Measurements from ENCODE around the gene PARD3.

The PARD3 gene

GRCh38 chr10:34824870-34825269 is 9.8 kb upstream of the PARD3 start:
- no peak for DNase-seq (ENCODE audit: low read depth in 2 of 2)

GRCh38 chr10:34821587-34822585 is 6.8 kb upstream of the PARD3 start:
- no peak for DNase-seq (ENCODE audit: low read depth in 2 of 2)

- no peak for DNase-seq (ENCODE audit: low read depth in 2 of 2)
Observed at GRCh38 chr10:34817586-34817985, 2.5 kb upstream of the PARD3 start.

GRCh38 chr10:34817054-34817453 is 2.0 kb upstream of the PARD3 start:
- no peak for DNase-seq (ENCODE audit: low read depth in 2 of 2)

GRCh38 chr10:34816501-34817002 is 1.5 kb upstream of the PARD3 start:
- DNase-seq (ENCODE audit: low read depth in 2 of 2), result no peak

GRCh38 chr10:34816085-34816496 is 995 bp upstream of the PARD3 start:
- no peak for DNase-seq (ENCODE audit: low read depth in 2 of 2)

- no peak for DNase-seq (ENCODE audit: low read depth in 2 of 2)
Observed at GRCh38 chr10:34814913-34815184, 247 bp downstream of the PARD3 start.

- no peak for DNase-seq (ENCODE audit: low read depth in 2 of 2)
Observed at GRCh38 chr10:34814223-34814912, 728 bp downstream of the PARD3 start.

GRCh38 chr10:34813626-34814222 is 1.4 kb downstream of the PARD3 start:
- DNase-seq (ENCODE audit: low read depth in 2 of 2), result no peak

- DNase-seq (ENCODE audit: low read depth in 2 of 2), result no peak
Observed at GRCh38 chr10:34812771-34813170, 2.3 kb downstream of the PARD3 start.

- DNase-seq (ENCODE audit: low read depth in 2 of 2), result no peak
Observed at GRCh38 chr10:34811968-34812514, 3.1 kb downstream of the PARD3 start.

GRCh38 chr10:34811126-34811967 is 3.7 kb downstream of the PARD3 start:
- no peak for DNase-seq (ENCODE audit: low read depth in 2 of 2)

- no peak for DNase-seq (ENCODE audit: low read depth in 2 of 2)
Observed at GRCh38 chr10:34809796-34810195, 5.3 kb downstream of the PARD3 start.

- no peak for DNase-seq (ENCODE audit: low read depth in 2 of 2)
Observed at GRCh38 chr10:34808801-34809745, 6.0 kb downstream of the PARD3 start.

GRCh38 chr10:34808336-34808735 is 6.8 kb downstream of the PARD3 start:
- no peak for DNase-seq (ENCODE audit: low read depth in 2 of 2)

GRCh38 chr10:34804306-34804705 is 10.8 kb downstream of the PARD3 start:
- DNase-seq (ENCODE audit: low read depth in 2 of 2), result no peak

- DNase-seq (ENCODE audit: low read depth in 2 of 2), result no peak
Observed at GRCh38 chr10:34802692-34803091, 12.4 kb downstream of the PARD3 start.

- DNase-seq (ENCODE audit: low read depth in 2 of 2), result no peak
Observed at GRCh38 chr10:34801097-34801733, 13.9 kb downstream of the PARD3 start.

- no peak for DNase-seq (ENCODE audit: low read depth in 2 of 2)
Observed at GRCh38 chr10:34800624-34801023, 14.5 kb downstream of the PARD3 start.

GRCh38 chr10:34798654-34799053 is 16.4 kb downstream of the PARD3 start:
- DNase-seq (ENCODE audit: low read depth in 2 of 2), result no peak

Data from stimulated activated CD8-positive, alpha-beta memory T cell treated with anti-CD3 and anti-CD28 coated beads, Interleukin-2, amount 100 ng/mL, for 48 hours (primary cell).